ENCODE measurements around the gene KLHL10. TPM values are rescaled to one million over a fixed set of nuclear protein-coding genes. Genes with fewer than 3 reads are reported as not detected.
"Not testable (repeated sequence)": the region's sequence is repeated elsewhere in the genome, so short reads cannot be mapped to it uniquely, and the experiment has no call there.

KLHL10 gene
- total RNA-seq, 2 experiments from 2014 or later = not detected

GRCh38 chr17:41871789-41872188, 34.2 kb downstream of the KLHL10 start:
- Histone ChIP-seq H3K36me3 (ENCODE audit: insufficient read depth, low read length) (peaks cover 78% of the 10 kb centered on the region), H3K4me1 (ENCODE audit: insufficient read depth, low read length, poor library complexity, severe bottlenecking) (no peaks in the 10 kb centered on the region), H3K9me3 (ENCODE audit: low read length) (no peaks in the 10 kb centered on the region), H3K4me3 (ENCODE audit: low read depth, low read length, poor library complexity, severe bottlenecking) (no peak overlapping the region), H4K20me1 (ENCODE audit: insufficient read depth, low read length) (no peaks in the 10 kb centered on the region), H3K9me2 (ENCODE audit: insufficient read depth, low read length) (no peaks in the 10 kb centered on the region), H3K4me2 (ENCODE audit: low read length) (no peak overlapping the region), H3K79me2 (ENCODE audit: insufficient read depth, low read depth, low read length) (no peaks in the 10 kb centered on the region), H2AFZ (ENCODE audit: low read length) (no peak overlapping the region), H3K27ac (ENCODE audit: low read depth, low read length, poor library complexity, severe bottlenecking) (no peak overlapping the region)
- TF ChIP-seq EZH2phosphoT487 (IDR thresholded peaks at IDR 0.05; ENCODE audit: borderline replicate concordance, low read depth, low read length) = no peak
- TF ChIP-seq CTCF (conservative IDR thresholded peaks at IDR 0.05; ENCODE audit: low read length) = no peak
- intact Hi-C loops (cut with micrococcal nuclease; ENCODE audit: unreplicated experiment) = no loop called here
- no TSS peak for BruUV-seq (replicated peaks)
- POLR2A ChIA-PET = no interaction called here
- DNase-seq (ENCODE audit: low spot score) = no peak
- CTCF ChIA-PET (ENCODE audit: unreplicated experiment) = no interaction called here

- TF ChIP-seq CTCF (conservative IDR thresholded peaks at IDR 0.05; ENCODE audit: low read length) = no peak
- no peak for TF ChIP-seq EZH2phosphoT487 (IDR thresholded peaks at IDR 0.05; ENCODE audit: borderline replicate concordance, low read depth, low read length)
Observed at GRCh38 chr17:41873559-41874292, 36.1 kb downstream of the KLHL10 start.

DNA sequence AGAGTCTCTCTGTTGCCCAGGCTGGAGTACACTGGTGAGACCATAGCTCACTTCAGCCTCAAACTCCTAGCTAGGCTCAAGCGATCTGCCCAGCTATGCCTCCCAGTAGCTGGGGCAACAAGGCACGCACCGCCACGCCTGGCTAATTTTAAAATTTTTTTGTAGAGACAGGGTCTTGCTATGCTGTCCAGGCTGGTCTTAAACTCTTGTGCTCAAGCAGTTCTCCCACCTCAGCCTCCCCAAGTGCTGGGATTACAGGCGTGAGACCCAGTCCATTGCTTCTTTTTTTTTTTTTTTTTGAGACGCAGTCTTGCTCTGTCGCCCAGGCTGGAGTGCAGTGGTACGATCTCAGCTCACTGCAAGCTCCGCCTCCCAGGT, 36.7 kb downstream of the KLHL10 start:
- H2AFZ ChIP-seq (ENCODE audit: low read length); H3K9me3 ChIP-seq (ENCODE audit: low read length); H3K4me1 ChIP-seq (ENCODE audit: insufficient read depth, low read length, poor library complexity, severe bottlenecking); intact Hi-C loops (cut with micrococcal nuclease; ENCODE audit: unreplicated experiment); DNase-seq (ENCODE audit: low spot score); H4K20me1 ChIP-seq (ENCODE audit: insufficient read depth, low read length); CTCF ChIA-PET (ENCODE audit: unreplicated experiment); BruUV-seq (replicated peaks); H3K4me3 ChIP-seq (ENCODE audit: low read depth, low read length, poor library complexity, severe bottlenecking); H3K27ac ChIP-seq (ENCODE audit: low read depth, low read length, poor library complexity, severe bottlenecking); H3K79me2 ChIP-seq (ENCODE audit: insufficient read depth, low read depth, low read length); H3K4me2 ChIP-seq (ENCODE audit: low read length); H3K9me2 ChIP-seq (ENCODE audit: insufficient read depth, low read length): not testable (repeated sequence)
- POLR2A ChIA-PET = interaction anchor here (0.6 to 0.7 kb wide), 2 partner anchors 77 to 1071 kb away, joined by 3 to 8 read pairs; no protein-coding TSS in a partner anchor
- peaks cover 83% of the 10 kb centered on the region for H3K36me3 ChIP-seq (ENCODE audit: insufficient read depth, low read length)

More at GRCh38 chr17:41873559-41874292, 36.1 kb downstream of the KLHL10 start:
- Histone ChIP-seq H3K27ac (ENCODE audit: low read depth, low read length, poor library complexity, severe bottlenecking) (no peak overlapping the region), H3K9me3 (ENCODE audit: low read length) (no peaks in the 10 kb centered on the region), H3K9me2 (ENCODE audit: insufficient read depth, low read length) (no peaks in the 10 kb centered on the region), H3K36me3 (ENCODE audit: insufficient read depth, low read length) (peaks cover 84% of the 10 kb centered on the region), H3K4me1 (ENCODE audit: insufficient read depth, low read length, poor library complexity, severe bottlenecking) (no peaks in the 10 kb centered on the region), H4K20me1 (ENCODE audit: insufficient read depth, low read length) (no peaks in the 10 kb centered on the region), H3K4me3 (ENCODE audit: low read depth, low read length, poor library complexity, severe bottlenecking) (no peak overlapping the region), H3K79me2 (ENCODE audit: insufficient read depth, low read depth, low read length) (no peaks in the 10 kb centered on the region), H3K4me2 (ENCODE audit: low read length) (no peak overlapping the region), H2AFZ (ENCODE audit: low read length) (no peak overlapping the region)
- no peak for DNase-seq (ENCODE audit: low spot score)
- intact Hi-C loops (cut with micrococcal nuclease; ENCODE audit: unreplicated experiment) = no loop called here
- BruUV-seq (replicated peaks) = no TSS peak
- ChIA-PET POLR2A (interaction anchor here (0.6 kb wide), 2 partner anchors 76 to 797 kb away, joined by 3 read pairs; no protein-coding TSS in a partner anchor), CTCF (ENCODE audit: unreplicated experiment) (interaction anchor here (0.6 kb wide), 1 partner anchor 15 kb away, joined by 4 read pairs; no protein-coding TSS in a partner anchor)
